SU-DHL-6 (cell line): ENCODE results near the gene TRH.

ENCODE experiments used
- H2AFZ ChIP-seq: fragments of 200-600 bp; sonication (generic); 2 replicates; pipeline ENCODE4 v1.6.1; 2014; ENCODE audit warnings: low read depth, mild to moderate bottlenecking, moderate library complexity, mixed read lengths, antibody characterized with exemption, low read length; ENCODE audit not compliant: severe bottlenecking
- H3F3A ChIP-seq: fragments of 200-600 bp; shearing (Covaris generic); 2 replicates; pipeline ENCODE4 v1.6.0; 2016; ENCODE audit warnings: antibody characterized with exemption, mild to moderate bottlenecking; ENCODE audit not compliant: insufficient read depth
- H3K27ac ChIP-seq: fragments of 200-600 bp; sonication (generic); 2 replicates; pipeline ENCODE4 v1.5.1; 2016; ENCODE audit warnings: low read depth, mild to moderate bottlenecking, low read length, moderate library complexity, mixed read lengths
- H3K27me3 ChIP-seq: fragments of 200-600 bp; sonication (generic), shearing (Covaris generic); 2 replicates; pipeline ENCODE4 v1.6.0; 2014; ENCODE audit warnings: mild to moderate bottlenecking, low read length
- H3K36me3 ChIP-seq: fragments of 200-600 bp; sonication (generic); 2 replicates; pipeline ENCODE4 v1.6.1; 2014; ENCODE audit warnings: mild to moderate bottlenecking, low read length, mixed read lengths
- H3K4me2 ChIP-seq: fragments of 300-600, 200-600 bp; shearing (Covaris generic), sonication (generic); 2 replicates; pipeline ENCODE4 v1.6.0; 2014; ENCODE audit warnings: low read length, low read depth, mild to moderate bottlenecking; ENCODE audit not compliant: poor library complexity, severe bottlenecking
- H3K4me3 ChIP-seq: fragments of 200-600 bp; sonication (generic); 2 replicates; pipeline ENCODE4 v1.5.1; 2014; ENCODE audit warnings: antibody characterized with exemption, low read length, mild to moderate bottlenecking, mixed read lengths; ENCODE audit not compliant: insufficient read depth, poor library complexity, severe bottlenecking
- H3K79me2 ChIP-seq: fragments of 200-600 bp; sonication (generic); 2 replicates; pipeline ENCODE4 v1.6.1; 2014; ENCODE audit warnings: mild to moderate bottlenecking, low read length, moderate library complexity; ENCODE audit not compliant: insufficient read depth
- H3K9ac ChIP-seq: fragments of 200-600 bp; sonication (generic); 2 replicates; pipeline ENCODE4 v1.7.0; 2014; ENCODE audit warnings: mild to moderate bottlenecking, low read length
- H3K9me2 ChIP-seq: fragments of 200-600 bp; sonication (generic); replicated peaks from 2 replicates; pipeline ENCODE4 v1.6.1; 2014; ENCODE audit warnings: low read length; ENCODE audit not compliant: insufficient read depth
- H3K9me3 ChIP-seq: fragments of 200-600 bp; sonication (generic); 2 replicates; pipeline ENCODE4 v1.6.1; 2014; ENCODE audit warnings: low read length, mixed read lengths; ENCODE audit not compliant: insufficient read depth
- H4K20me1 ChIP-seq: fragments of 200-600 bp; sonication (generic); 2 replicates; pipeline ENCODE4 v1.6.1; 2014; ENCODE audit warnings: low read depth, mild to moderate bottlenecking, antibody characterized with exemption, low read length, moderate library complexity, mixed read lengths
- CTCF ChIP-seq: fragments of 200-600 bp; sonication (generic); IDR thresholded peaks from one replicate; pipeline ENCODE4 v1.5.1; 2017; ENCODE audit warnings: antibody characterized with exemption, mild to moderate bottlenecking, low read length, moderate library complexity; ENCODE audit not compliant: insufficient read depth, poor library complexity, severe bottlenecking
- EZH2phosphoT487 ChIP-seq: fragments of 200-600 bp; sonication (generic), shearing (Covaris generic); conservative IDR thresholded peaks from 2 replicates; pipeline ENCODE4 v1.6.1; 2018; ENCODE audit warnings: mild to moderate bottlenecking, antibody characterized with exemption, low read length, moderate library complexity, mixed read lengths

TRH gene

GRCh38 chr3:129938140-129938930 lies 36.2 kb upstream of the TRH start:
- H2AFZ ChIP-seq, result no peak overlapping the region

GRCh38 chr3:129940086-129940485 lies 34.4 kb upstream of the TRH start:
- H3K79me2 ChIP-seq, result no peaks in the 10 kb centered on the region
- H2AFZ ChIP-seq, result no peak overlapping the region
- no peak overlapping the region for H3K9ac ChIP-seq
- H3K27ac ChIP-seq, result no peak overlapping the region
- no peaks in the 10 kb centered on the region for H3K9me2 ChIP-seq
- H3K9me3 ChIP-seq, result no peaks in the 10 kb centered on the region
- TF ChIP-seq EZH2phosphoT487 (no peak), CTCF (no peak)
- no peak overlapping the region for H3K4me3 ChIP-seq
- no peaks in the 10 kb centered on the region for H3F3A ChIP-seq
- no peaks in the 10 kb centered on the region for H3K36me3 ChIP-seq
- no peaks in the 10 kb centered on the region for H3K27me3 ChIP-seq
- no peak overlapping the region for H3K4me2 ChIP-seq
- H4K20me1 ChIP-seq, result no peaks in the 10 kb centered on the region

More at GRCh38 chr3:129938140-129938930, 36.2 kb upstream of the TRH start:
- no peaks in the 10 kb centered on the region for H3K79me2 ChIP-seq
- H3K27me3 ChIP-seq, result no peaks in the 10 kb centered on the region
- H3K9me3 ChIP-seq, result no peaks in the 10 kb centered on the region
- H3K36me3 ChIP-seq, result no peaks in the 10 kb centered on the region
- H4K20me1 ChIP-seq, result no peaks in the 10 kb centered on the region
- no peaks in the 10 kb centered on the region for H3K9me2 ChIP-seq
- H3K4me3 ChIP-seq, result no peak overlapping the region
- no peak overlapping the region for H3K9ac ChIP-seq
- H3K27ac ChIP-seq, result no peak overlapping the region
- TF ChIP-seq EZH2phosphoT487 (no peak), CTCF (no peak)
- H3F3A ChIP-seq, result no peaks in the 10 kb centered on the region
- H3K4me2 ChIP-seq, result no peak overlapping the region

- Histone ChIP-seq H3K36me3 (no peaks in the 10 kb centered on the region), H3K27me3 (no peaks in the 10 kb centered on the region), H3K9me2 (no peaks in the 10 kb centered on the region), H3K27ac (no peak overlapping the region), H3K9me3 (no peaks in the 10 kb centered on the region), H3K9ac (no peak overlapping the region), H2AFZ (no peak overlapping the region), H3K4me2 (no peak overlapping the region), H3F3A (no peaks in the 10 kb centered on the region), H3K4me3 (no peak overlapping the region), H4K20me1 (no peaks in the 10 kb centered on the region), H3K79me2 (no peaks in the 10 kb centered on the region)
- TF ChIP-seq EZH2phosphoT487 (no peak), CTCF (peak; percentile 42)
Observed at GRCh38 chr3:129942296-129942695, 32.2 kb upstream of the TRH start.
